ENCODE measurements around the gene PTDSS2.

PTDSS2 gene

GRCh38 chr11:440065-441042 lies 9.7 kb upstream of the PTDSS2 start:
- Histone ChIP-seq H3K27me3 (ENCODE audit: insufficient read depth, low read length) (peaks cover 13% of the 10 kb centered on the region), H3K79me2 (ENCODE audit: insufficient read depth, low read length) (no peaks in the 10 kb centered on the region), H3K4me1 (ENCODE audit: insufficient read depth, low read length, severe bottlenecking) (peaks cover 8% of the 10 kb centered on the region), H3K27ac (ENCODE audit: low read depth, low read length, poor library complexity, severe bottlenecking) (no peak overlapping the region), H2AFZ (ENCODE audit: low read length) (no peak overlapping the region), H3K9ac (ENCODE audit: low read length) (no peak overlapping the region), H3F3A (ENCODE audit: insufficient read depth, low read length) (no peaks in the 10 kb centered on the region), H3K4me2 (ENCODE audit: low read length) (no peak overlapping the region), H3K9me3 (ENCODE audit: low read length) (no peaks in the 10 kb centered on the region), H3K4me3 (ENCODE audit: low read depth, low read length, poor library complexity, severe bottlenecking) (no peak overlapping the region), H3K36me3 (ENCODE audit: insufficient read depth, low read length) (no peaks in the 10 kb centered on the region), H3K9me2 (ENCODE audit: low read depth, low read length) (no peaks in the 10 kb centered on the region), H4K20me1 (ENCODE audit: insufficient read depth, low read length) (no peaks in the 10 kb centered on the region)
- TF ChIP-seq EZH2 (IDR thresholded peaks at IDR 0.05; ENCODE audit: borderline replicate concordance, low read length) (no peak), CTCF (IDR thresholded peaks at IDR 0.05; ENCODE audit: low read length) (no peak)

- H3K4me3 ChIP-seq (ENCODE audit: low read depth, low read length, poor library complexity, severe bottlenecking), result peak overlapping the region; percentile 65
- H3K79me2 ChIP-seq (ENCODE audit: insufficient read depth, low read length), result no peaks in the 10 kb centered on the region
- H3F3A ChIP-seq (ENCODE audit: insufficient read depth, low read length), result no peaks in the 10 kb centered on the region
- H3K27ac ChIP-seq (ENCODE audit: low read depth, low read length, poor library complexity, severe bottlenecking), result no peak overlapping the region
- TF ChIP-seq CTCF (IDR thresholded peaks at IDR 0.05; ENCODE audit: low read length), result no peak
- no peak for TF ChIP-seq EZH2 (IDR thresholded peaks at IDR 0.05; ENCODE audit: borderline replicate concordance, low read length)
- H3K9me3 ChIP-seq (ENCODE audit: low read length), result no peaks in the 10 kb centered on the region
- H3K4me1 ChIP-seq (ENCODE audit: insufficient read depth, low read length, severe bottlenecking), result peaks cover 8% of the 10 kb centered on the region
- H3K9me2 ChIP-seq (ENCODE audit: low read depth, low read length), result no peaks in the 10 kb centered on the region
- peak overlapping the region; percentile 60; the same call in 1 of the 2 replicates for H3K9ac ChIP-seq (ENCODE audit: low read length)
- no peak overlapping the region for H2AFZ ChIP-seq (ENCODE audit: low read length)
- H3K27me3 ChIP-seq (ENCODE audit: insufficient read depth, low read length), result peaks cover 13% of the 10 kb centered on the region
- H3K36me3 ChIP-seq (ENCODE audit: insufficient read depth, low read length), result no peaks in the 10 kb centered on the region
- H4K20me1 ChIP-seq (ENCODE audit: insufficient read depth, low read length), result no peaks in the 10 kb centered on the region
- H3K4me2 ChIP-seq (ENCODE audit: low read length), result peak overlapping the region; percentile 67
These were observed 9.0 kb upstream of the PTDSS2 start for GRCh38 chr11:441043-441417.

GRCh38 chr11:441418-442274 lies 8.4 kb upstream of the PTDSS2 start, which contains the start of gene ANO9:
TSS of gene ANO9 (minus strand) at chr11:442011. CDS start at chr11:441926, 85 bp downstream.
- Histone ChIP-seq H3K9me2 (ENCODE audit: low read depth, low read length) (no peaks in the 10 kb centered on the region), H3F3A (ENCODE audit: insufficient read depth, low read length) (no peaks in the 10 kb centered on the region), H3K79me2 (ENCODE audit: insufficient read depth, low read length) (no peaks in the 10 kb centered on the region), H3K27ac (ENCODE audit: low read depth, low read length, poor library complexity, severe bottlenecking) (no peak within 1 kb of the TSS), H3K4me3 (ENCODE audit: low read depth, low read length, poor library complexity, severe bottlenecking) (peak within 1 kb of the TSS; percentile 65), H3K4me1 (ENCODE audit: insufficient read depth, low read length, severe bottlenecking) (peaks cover 8% of the 10 kb centered on the region), H3K9me3 (ENCODE audit: low read length) (no peaks in the 10 kb centered on the region), H3K27me3 (ENCODE audit: insufficient read depth, low read length) (peaks cover 13% of the 10 kb centered on the region), H3K4me2 (ENCODE audit: low read length) (peak within 1 kb of the TSS; percentile 67), H4K20me1 (ENCODE audit: insufficient read depth, low read length) (no peaks in the 10 kb centered on the region), H3K9ac (ENCODE audit: low read length) (peak within 1 kb of the TSS; percentile 60; the same call in 1 of the 2 replicates), H3K36me3 (ENCODE audit: insufficient read depth, low read length) (no peaks in the 10 kb centered on the region), H2AFZ (ENCODE audit: low read length) (no peak within 1 kb of the TSS)
- TF ChIP-seq CTCF (IDR thresholded peaks at IDR 0.05; ENCODE audit: low read length), result no peak
- TF ChIP-seq EZH2 (IDR thresholded peaks at IDR 0.05; ENCODE audit: borderline replicate concordance, low read length), result no peak
